GM21619 (cell line): ENCODE results near the gene SFT2D2.
A peak's percentile ranks its signal among the peaks of the same experiment; 100 is the strongest.

Experiments
- ATAC-seq: cut with Tn5 transposase; IDR thresholded peaks from one replicate; pipeline ENCODE4 v1.9.1; 2021; ENCODE audit not compliant: unreplicated experiment

The SFT2D2 gene

GRCh38 chr1:168221275-168221674 lies 4.5 kb upstream of the SFT2D2 start:
- no peak for ATAC-seq

GRCh38 chr1:168223261-168223660 lies 2.5 kb upstream of the SFT2D2 start:
- ATAC-seq, result no peak

GRCh38 chr1:168223681-168224540 lies 1.9 kb upstream of the SFT2D2 start:
- ATAC-seq, result no peak

- ATAC-seq, result no peak
Observed at GRCh38 chr1:168224991-168225390, 813 bp upstream of the SFT2D2 start.

GRCh38 chr1:168227620-168228019 lies 1.8 kb downstream of the SFT2D2 start:
- ATAC-seq, result no peak

GRCh38 chr1:168229893-168230292 lies 4.1 kb downstream of the SFT2D2 start:
- no peak for ATAC-seq

- ATAC-seq, result no peak
Observed at GRCh38 chr1:168230709-168231108, 4.9 kb downstream of the SFT2D2 start.

GRCh38 chr1:168234846-168235547 lies 9.2 kb downstream of the SFT2D2 start:
- ATAC-seq, result peak; percentile 89

GRCh38 chr1:168235548-168235885 lies 9.7 kb downstream of the SFT2D2 start:
- no peak for ATAC-seq

GRCh38 chr1:168235937-168236336 lies 10.1 kb downstream of the SFT2D2 start:
- ATAC-seq, result no peak

GRCh38 chr1:168236836-168237611 lies 11.2 kb downstream of the SFT2D2 start:
- no peak for ATAC-seq

- no peak for ATAC-seq
Observed at GRCh38 chr1:168243198-168243597, 17.4 kb downstream of the SFT2D2 start.

- ATAC-seq, result no peak
Observed at GRCh38 chr1:168243636-168244212, 17.9 kb downstream of the SFT2D2 start.

- ATAC-seq, result no peak
Observed at GRCh38 chr1:168245042-168245441, 19.2 kb downstream of the SFT2D2 start.

- ATAC-seq, result no peak
Observed at GRCh38 chr1:168246506-168246905, 20.7 kb downstream of the SFT2D2 start.

- no peak for ATAC-seq
Observed at GRCh38 chr1:168252204-168252733, 26.5 kb downstream of the SFT2D2 start.

- ATAC-seq, result no peak
Observed at GRCh38 chr1:168256164-168256563, 30.4 kb downstream of the SFT2D2 start.

- no peak for ATAC-seq
Observed at GRCh38 chr1:168257397-168257796, 31.6 kb downstream of the SFT2D2 start.

GRCh38 chr1:168259567-168259966 lies 33.8 kb downstream of the SFT2D2 start:
- ATAC-seq, result no peak

GRCh38 chr1:168260393-168260792 lies 34.6 kb downstream of the SFT2D2 start:
- ATAC-seq, result no peak

GRCh38 chr1:168261390-168261789 lies 35.6 kb downstream of the SFT2D2 start:
- no peak for ATAC-seq
